ENCODE measurements around the gene MPZL2. TPM values are rescaled to one million over a fixed set of nuclear protein-coding genes. Genes with fewer than 3 reads are reported as not detected.

Gene MPZL2
- total RNA-seq, 1 experiment from 2014 or later: 0.26 TPM

DNA sequence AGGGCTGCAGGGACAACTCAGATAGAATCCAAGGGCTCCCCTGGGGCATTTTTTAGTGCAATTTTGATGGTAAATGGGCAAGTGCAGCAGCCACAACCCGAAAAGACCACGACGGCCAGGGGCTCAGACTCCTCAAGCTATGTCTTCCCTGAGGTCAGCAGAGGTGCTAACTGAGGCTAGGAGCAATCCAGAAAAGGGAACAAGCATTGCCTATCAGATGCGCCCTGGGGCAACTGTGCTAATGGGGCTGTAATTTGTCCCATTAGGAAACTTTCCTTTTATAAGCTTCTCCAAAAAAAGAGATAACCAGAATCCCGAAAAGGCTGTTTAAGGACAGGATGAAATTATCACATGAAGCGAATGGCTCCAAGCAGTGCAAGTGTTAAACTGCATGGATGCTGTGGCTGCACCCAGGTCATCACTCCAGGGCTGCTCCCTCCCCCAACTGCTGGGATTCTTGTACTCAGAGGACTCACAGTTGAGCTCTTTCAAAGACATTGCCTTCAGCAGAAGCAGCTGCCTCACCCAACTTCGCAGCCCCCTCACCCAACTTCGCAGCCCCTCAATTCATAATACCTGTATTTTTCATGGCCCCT is 37.6 kb upstream of the MPZL2 start:
- Mint-ChIP-seq H3K36me3 (ENCODE audit: insufficient read depth in 1 of 3, low read depth in 3 of 3) (no peaks in the 10 kb centered on the region), H3K27me3 (ENCODE audit: low read depth) (peaks cover 33% of the 10 kb centered on the region), H3K4me3 (no peak overlapping the region), H3K27ac (no peak overlapping the region), H3K4me1 (peaks cover 3 to 4% of the 10 kb centered on the region in 2 experiments), H3K9me3 (no peaks in the 10 kb centered on the region)
- Histone ChIP-seq H4K5ac (ENCODE audit: insufficient read length, low read depth, low read length) (no peak overlapping the region), H2BK20ac (ENCODE audit: low read depth, low read length, poor library complexity, severe bottlenecking) (no peak overlapping the region), H3K4me2 (ENCODE audit: insufficient read depth, insufficient read length, low read length) (no peak overlapping the region), H2AFZ (ENCODE audit: low read length) (no peak overlapping the region), H4K8ac (replicated peaks; ENCODE audit: insufficient read length, low read depth, low read length) (no peak overlapping the region), H3K4me1 (ENCODE audit: insufficient read depth, low read length) (no peaks in the 10 kb centered on the region), H3K4ac (ENCODE audit: low read depth, low read length) (no peak overlapping the region), H3K27me3 (ENCODE audit: insufficient read depth, low read length) (no peaks in the 10 kb centered on the region), H2BK15ac (ENCODE audit: low read depth, low read length) (no peak overlapping the region), H3K14ac (ENCODE audit: insufficient read depth, low read length) (no peak overlapping the region), H2BK12ac (ENCODE audit: insufficient read length, low read depth, low read length) (no peak overlapping the region), H2BK5ac (ENCODE audit: insufficient read length, low read length) (no peak overlapping the region), H3T11ph (ENCODE audit: low read length) (no peak overlapping the region), H3K79me1 (ENCODE audit: insufficient read depth, low read depth, low read length, poor library complexity, severe bottlenecking) (no peaks in the 10 kb centered on the region), H2BK120ac (ENCODE audit: low read depth, low read length, poor library complexity, severe bottlenecking) (no peak overlapping the region), H4K91ac (ENCODE audit: insufficient read length, low read depth, low read length) (no peak overlapping the region), H3K9ac (ENCODE audit: extremely low read depth, insufficient read length, low read length) (no peak overlapping the region), H3K23me2 (ENCODE audit: insufficient read length, low read depth, low read length, poor library complexity, severe bottlenecking) (no peaks in the 10 kb centered on the region), H3K56ac (ENCODE audit: insufficient read length, low read depth, low read length) (no peak overlapping the region), H3K23ac (ENCODE audit: insufficient read length, low read depth, low read length) (no peak overlapping the region), H3K79me2 (ENCODE audit: insufficient read depth, low read length) (no peaks in the 10 kb centered on the region), H2AK5ac (ENCODE audit: insufficient read length, low read length) (no peak overlapping the region), H3K18ac (ENCODE audit: insufficient read length, low read depth, low read length) (no peak overlapping the region), H3K9me3 (ENCODE audit: control insufficient read depth, low read depth, low read length) (no peaks in the 10 kb centered on the region), H3K27ac (ENCODE audit: insufficient read length, low read depth, low read length) (no peak overlapping the region), H4K20me1 (ENCODE audit: control insufficient read depth, insufficient read depth, insufficient read length) (no peaks in the 10 kb centered on the region)
- no CpG with 5 or more reads among the region's 8 CpGs for WGBS (ENCODE audit: extremely low coverage, insufficient read length, low lambda C conversion rate)
- no peak for DNase-seq
- TF ChIP-seq, protein P1, sequence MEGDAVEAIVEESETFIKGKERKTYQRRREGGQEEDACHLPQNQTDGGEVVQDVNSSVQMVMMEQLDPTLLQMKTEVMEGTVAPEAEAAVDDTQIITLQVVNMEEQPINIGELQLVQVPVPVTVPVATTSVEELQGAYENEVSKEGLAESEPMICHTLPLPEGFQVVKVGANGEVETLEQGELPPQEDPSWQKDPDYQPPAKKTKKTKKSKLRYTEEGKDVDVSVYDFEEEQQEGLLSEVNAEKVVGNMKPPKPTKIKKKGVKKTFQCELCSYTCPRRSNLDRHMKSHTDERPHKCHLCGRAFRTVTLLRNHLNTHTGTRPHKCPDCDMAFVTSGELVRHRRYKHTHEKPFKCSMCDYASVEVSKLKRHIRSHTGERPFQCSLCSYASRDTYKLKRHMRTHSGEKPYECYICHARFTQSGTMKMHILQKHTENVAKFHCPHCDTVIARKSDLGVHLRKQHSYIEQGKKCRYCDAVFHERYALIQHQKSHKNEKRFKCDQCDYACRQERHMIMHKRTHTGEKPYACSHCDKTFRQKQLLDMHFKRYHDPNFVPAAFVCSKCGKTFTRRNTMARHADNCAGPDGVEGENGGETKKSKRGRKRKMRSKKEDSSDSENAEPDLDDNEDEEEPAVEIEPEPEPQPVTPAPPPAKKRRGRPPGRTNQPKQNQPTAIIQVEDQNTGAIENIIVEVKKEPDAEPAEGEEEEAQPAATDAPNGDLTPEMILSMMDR (conservative IDR thresholded peaks at IDR 0.05): no peak

Measured in H9 (cell line).